GDM1 (cell line): Measurements from ENCODE around the gene ARSB.
"Not testable (repeated sequence)": the region's sequence is repeated elsewhere in the genome, so short reads cannot be mapped to it uniquely, and the experiment has no call there.

Experiments used
- DNase-seq: peaks from one replicate; lab custom pipeline; 2025; lab: John Stamatoyannopoulos, UW

ARSB gene

GRCh38 chr5:78993165-78993564 is 8.1 kb upstream of the ARSB start:
- no peak for DNase-seq

GRCh38 chr5:78992146-78992545 is 7.0 kb upstream of the ARSB start:
- DNase-seq = no peak

GRCh38 chr5:78989080-78989479 is 4.0 kb upstream of the ARSB start:
- no peak for DNase-seq

GRCh38 chr5:78985725-78986223 is 664 bp upstream of the ARSB start:
- DNase-seq = no peak

GRCh38 chr5:78984439-78985115 is 533 bp downstream of the ARSB start:
- DNase-seq = peak; percentile 81

GRCh38 chr5:78983601-78984438 is 1.3 kb downstream of the ARSB start:
- DNase-seq = no peak

- DNase-seq = not testable (repeated sequence)
These were observed 1.9 kb downstream of the ARSB start for GRCh38 chr5:78983194-78983593.

- DNase-seq = no peak
These were observed 5.2 kb downstream of the ARSB start for GRCh38 chr5:78979909-78980308.

- no peak for DNase-seq
These were observed 5.9 kb downstream of the ARSB start for GRCh38 chr5:78979117-78979742.

GRCh38 chr5:78975035-78975434 is 10.1 kb downstream of the ARSB start:
- DNase-seq = no peak

GRCh38 chr5:78974601-78975000 is 10.5 kb downstream of the ARSB start:
- DNase-seq = no peak

GRCh38 chr5:78974011-78974410 is 11.1 kb downstream of the ARSB start:
- no peak for DNase-seq

GRCh38 chr5:78972654-78973428 is 12.3 kb downstream of the ARSB start:
- DNase-seq = no peak

- no peak for DNase-seq
These were observed 13.1 kb downstream of the ARSB start for GRCh38 chr5:78971998-78972397.

GRCh38 chr5:78968781-78969180 is 16.3 kb downstream of the ARSB start:
- DNase-seq = no peak

GRCh38 chr5:78964889-78965288 is 20.2 kb downstream of the ARSB start:
- DNase-seq = peak; percentile 24

- no peak for DNase-seq
These were observed 23.4 kb downstream of the ARSB start for GRCh38 chr5:78961743-78962142.

GRCh38 chr5:78959767-78960166 is 25.3 kb downstream of the ARSB start:
- DNase-seq = no peak

- no peak for DNase-seq
These were observed 26.3 kb downstream of the ARSB start for GRCh38 chr5:78958672-78959445.

- no peak for DNase-seq
These were observed 28.2 kb downstream of the ARSB start for GRCh38 chr5:78956901-78957300.

GRCh38 chr5:78953092-78953800 is 31.9 kb downstream of the ARSB start:
- no peak for DNase-seq
